SKM-1 (cell line): Measurements from ENCODE around the gene GATA1.
A peak's percentile ranks its signal among the peaks of the same experiment; 100 is the strongest.

ENCODE experiments used
- DNase-seq: peaks from one replicate; lab custom pipeline; 2025; ENCODE audit not compliant: unreplicated experiment; lab: John Stamatoyannopoulos, UW

GATA1 gene

DNA sequence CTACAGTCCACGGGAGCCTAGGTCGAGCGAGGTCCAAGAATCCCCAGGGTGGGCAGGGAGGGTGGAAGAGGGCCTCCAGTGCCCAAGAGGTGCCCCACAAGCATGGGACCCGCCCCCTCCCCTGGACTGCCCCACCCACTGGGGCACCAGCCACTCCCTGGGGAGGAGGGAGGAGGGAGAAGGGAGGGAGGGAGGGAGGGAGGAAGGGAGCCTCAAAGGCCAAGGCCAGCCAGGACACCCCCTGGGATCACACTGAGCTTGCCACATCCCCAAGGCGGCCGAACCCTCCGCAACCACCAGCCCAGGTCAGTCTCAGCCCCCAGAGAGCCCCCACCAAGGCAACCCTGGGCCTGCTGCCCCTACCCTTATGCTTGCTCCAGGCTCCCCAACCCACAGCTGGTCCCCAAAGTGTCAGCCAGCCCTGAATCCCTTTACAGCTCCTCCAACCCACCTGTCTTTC lies at the start of gene GATA1:
TSS of gene GATA1 (plus strand) at position 250 of the 460 bp plus-strand sequence. CDS start 4,520 bp downstream, outside the sequence.
- no peak for DNase-seq

DNA sequence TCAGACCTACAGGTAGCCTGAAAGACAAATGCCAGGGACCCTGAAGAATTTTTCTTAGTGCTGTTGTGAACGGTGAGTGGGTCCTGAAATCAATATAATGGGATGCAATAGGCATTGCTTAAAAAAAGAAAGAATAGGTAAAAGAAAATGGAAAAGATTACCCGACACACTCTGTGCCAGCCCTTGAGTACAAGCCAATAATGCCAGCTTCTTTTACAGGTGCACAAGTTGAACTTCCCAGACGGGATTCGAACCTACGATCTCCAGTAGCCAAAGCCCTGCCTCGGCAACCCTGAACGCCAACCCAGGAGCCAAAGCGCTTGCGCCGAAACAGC lies 49.5 kb upstream of the GATA1 start:
- DNase-seq: no peak

- peak; percentile 83 for DNase-seq
These were observed 49.0 kb upstream of the GATA1 start for GRCh38 chrX:48737213-48737938.

- no peak for DNase-seq
These were observed 48.5 kb upstream of the GATA1 start for GRCh38 chrX:48737940-48738339.

DNA sequence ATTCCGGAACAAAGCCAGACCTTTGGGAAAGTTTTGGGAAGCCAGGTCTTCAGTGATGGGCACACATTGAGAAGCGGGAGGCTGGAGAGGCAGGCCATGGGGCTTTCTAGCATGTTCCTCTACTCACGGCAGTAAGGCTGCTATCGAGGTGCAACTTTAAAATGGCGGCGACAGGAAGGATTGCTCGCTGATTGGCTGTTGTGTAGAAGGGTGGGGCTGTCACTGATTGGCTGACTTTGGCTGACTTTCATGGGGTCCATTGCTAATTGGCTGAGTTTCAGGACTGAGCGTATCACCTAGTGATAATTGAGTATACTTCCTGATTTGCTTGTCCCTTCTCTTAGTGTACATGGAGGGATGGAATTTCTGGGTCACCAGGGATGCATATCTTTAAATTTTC lies 44.6 kb upstream of the GATA1 start:
- DNase-seq: no peak

DNA sequence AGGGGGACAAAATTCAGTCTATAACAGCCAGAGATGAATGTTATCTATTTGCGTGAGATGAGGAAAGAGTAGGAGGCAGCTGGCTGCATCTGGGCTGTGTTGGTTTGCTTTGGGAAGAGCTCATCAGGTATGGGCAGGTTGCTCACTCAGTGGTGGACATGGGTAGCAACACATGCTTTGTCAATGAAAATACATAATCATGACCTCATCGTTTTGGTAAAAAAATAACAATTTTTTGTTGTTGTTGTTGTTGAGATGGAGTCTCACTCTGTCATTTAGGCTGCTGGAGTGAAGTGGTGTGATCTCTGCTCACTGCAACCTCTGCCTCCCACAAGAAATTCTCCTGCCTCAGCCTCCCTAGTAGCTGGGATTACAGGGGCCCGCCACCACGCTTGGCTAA lies 41.2 kb upstream of the GATA1 start:
- no peak for DNase-seq

DNA sequence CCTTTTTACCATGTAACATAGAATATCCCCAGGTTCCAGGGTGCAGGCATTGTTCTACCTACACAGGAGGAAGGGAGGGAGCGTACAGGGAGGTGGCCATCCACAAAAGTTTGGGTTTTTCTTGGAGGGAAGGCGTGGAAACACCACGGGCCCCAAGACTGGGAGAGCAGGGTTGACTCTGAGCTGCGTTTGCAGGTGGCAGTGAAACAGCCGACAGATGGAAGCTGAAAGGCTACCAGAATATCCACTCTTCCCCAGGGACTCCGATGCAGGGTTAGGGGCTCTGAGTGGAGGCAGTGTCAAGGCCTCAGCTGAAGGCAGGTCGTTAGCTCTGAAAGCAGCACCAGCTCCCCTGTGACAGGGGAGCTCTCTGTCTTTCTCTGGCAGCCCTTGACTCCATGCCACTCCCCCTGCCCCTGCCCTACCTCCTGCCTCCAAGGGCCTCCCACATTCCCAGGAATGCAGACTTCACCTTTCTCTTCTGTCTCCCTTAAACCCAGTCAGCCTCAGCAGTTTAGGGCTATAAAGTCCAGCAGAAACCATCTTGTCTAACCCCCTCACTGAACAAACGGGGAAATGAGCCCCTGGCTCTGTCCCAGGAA lies 38.9 kb upstream of the GATA1 start:
- no peak for DNase-seq

DNA sequence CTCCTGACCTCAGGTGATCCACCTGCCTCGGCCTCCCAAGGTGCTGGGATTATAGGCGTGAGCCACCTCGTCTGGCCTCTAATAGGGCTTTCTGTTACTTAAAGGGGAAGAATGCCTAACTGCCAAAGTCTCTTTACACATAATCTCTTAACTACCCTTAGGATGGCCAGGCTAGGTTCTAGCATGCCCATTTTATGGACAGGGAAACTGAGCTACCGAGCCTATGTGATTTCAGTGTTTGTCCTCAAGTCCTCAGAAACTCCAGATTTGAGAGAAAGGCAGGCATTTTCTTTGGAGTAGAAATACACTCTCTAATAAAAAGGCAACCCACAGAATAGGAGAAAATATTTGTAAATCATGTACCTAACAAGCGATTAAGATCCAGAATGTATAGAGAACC lies 37.2 kb upstream of the GATA1 start:
- DNase-seq: no peak

GRCh38 chrX:48751343-48751742 lies 35.0 kb upstream of the GATA1 start:
- DNase-seq: no peak

GRCh38 chrX:48752498-48752897 lies 33.9 kb upstream of the GATA1 start:
- DNase-seq: no peak

- DNase-seq: no peak
These were observed 32.6 kb upstream of the GATA1 start for GRCh38 chrX:48753708-48754228.

GRCh38 chrX:48754238-48754637 lies 32.2 kb upstream of the GATA1 start:
- no peak for DNase-seq

DNA sequence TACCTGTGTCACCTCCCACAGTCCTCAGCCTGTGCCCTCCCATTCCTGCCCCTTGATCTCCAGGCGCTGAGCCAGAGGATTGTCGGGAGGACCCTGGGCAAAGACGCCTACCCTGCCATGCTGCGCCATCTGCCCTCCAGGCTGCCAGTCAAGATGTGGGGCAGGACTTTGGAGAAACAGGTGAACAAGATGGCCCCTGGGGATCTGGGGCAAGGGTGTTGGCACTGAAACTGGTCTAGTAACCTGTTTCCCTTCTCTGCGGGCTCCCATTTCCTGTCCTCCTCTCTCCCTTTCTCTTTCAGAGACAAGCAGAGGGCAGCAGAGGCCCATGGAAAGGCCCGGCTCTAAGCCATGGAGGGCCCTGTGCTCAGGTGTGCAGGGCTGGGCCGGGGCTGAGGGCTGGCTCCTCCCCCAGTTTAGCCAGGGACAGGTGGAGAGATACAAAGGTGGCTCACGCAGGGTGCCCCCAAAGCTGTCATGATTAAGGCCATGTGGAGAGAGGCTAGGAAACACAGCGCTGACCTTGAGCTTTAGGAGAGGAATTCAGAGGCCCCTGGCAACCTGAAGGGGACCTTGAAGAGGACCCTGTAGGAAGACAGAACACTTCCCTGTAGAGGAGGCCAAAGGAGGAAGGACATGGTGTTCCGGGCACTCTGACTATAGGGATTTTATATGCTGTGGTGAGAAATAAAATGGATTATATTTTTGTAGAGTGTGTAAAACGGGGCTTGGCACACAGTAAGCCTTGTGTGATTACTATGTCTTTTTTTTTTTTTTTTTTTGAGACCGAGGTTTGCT lies 24.5 kb upstream of the GATA1 start, which contains the start of gene GLOD5:
TSS of gene GLOD5 (plus strand) at position 74 of the 798 bp plus-strand sequence. CDS start at position 118, 44 bp downstream.
- DNase-seq: no peak

- no peak for DNase-seq
These were observed 17.2 kb upstream of the GATA1 start for GRCh38 chrX:48769230-48769629.

GRCh38 chrX:48770296-48770695 lies 16.1 kb upstream of the GATA1 start:
- no peak for DNase-seq

DNA sequence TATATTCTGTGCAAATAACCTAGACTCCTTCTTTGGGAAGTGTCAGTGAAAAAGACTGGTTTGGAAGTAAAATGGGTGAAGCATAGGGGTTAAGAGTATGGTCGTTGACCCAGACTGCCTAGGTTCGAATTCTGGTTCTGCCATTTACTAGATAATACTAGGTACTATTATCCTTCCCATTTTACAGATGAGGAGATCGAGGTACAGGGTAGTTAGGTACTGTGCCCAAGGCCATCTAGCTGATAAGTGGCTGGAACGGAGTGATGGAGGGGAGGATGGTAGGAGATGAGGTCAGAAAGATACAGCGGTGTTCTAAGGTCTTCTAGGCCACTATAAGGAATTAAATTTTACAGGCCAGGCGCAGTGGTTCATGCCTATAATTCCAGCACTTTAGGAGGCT lies 13.8 kb upstream of the GATA1 start:
- no peak for DNase-seq

DNA sequence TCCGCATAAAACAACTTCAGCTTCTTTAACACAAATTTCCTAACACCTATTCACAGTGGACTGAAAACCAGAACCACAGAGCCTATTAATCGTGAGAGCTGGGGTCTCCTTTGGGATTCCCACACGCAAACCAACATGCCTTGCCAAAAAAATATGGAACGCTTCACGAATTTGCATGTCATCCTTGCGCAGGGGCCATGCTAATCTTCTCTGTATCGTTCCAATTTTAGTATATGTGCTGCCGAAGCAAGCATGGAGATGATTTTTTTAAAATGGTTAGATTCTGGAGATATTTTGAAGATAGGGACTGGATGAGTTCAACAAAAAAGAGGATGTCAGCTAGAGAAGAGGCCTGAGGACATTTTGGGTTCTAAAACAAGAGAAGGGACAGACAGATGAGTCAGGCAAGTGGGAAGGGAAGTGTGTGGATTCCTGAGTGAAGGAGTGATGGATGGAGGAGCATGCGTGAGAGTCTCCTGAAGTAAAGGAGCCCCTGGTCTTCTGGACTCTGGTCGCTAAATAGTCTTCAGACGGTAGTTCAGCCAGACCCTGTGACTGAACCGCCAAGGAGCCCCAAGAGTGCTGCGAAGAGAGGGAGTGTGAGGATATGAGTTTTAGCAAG lies 9.5 kb upstream of the GATA1 start:
- DNase-seq: no peak

DNA sequence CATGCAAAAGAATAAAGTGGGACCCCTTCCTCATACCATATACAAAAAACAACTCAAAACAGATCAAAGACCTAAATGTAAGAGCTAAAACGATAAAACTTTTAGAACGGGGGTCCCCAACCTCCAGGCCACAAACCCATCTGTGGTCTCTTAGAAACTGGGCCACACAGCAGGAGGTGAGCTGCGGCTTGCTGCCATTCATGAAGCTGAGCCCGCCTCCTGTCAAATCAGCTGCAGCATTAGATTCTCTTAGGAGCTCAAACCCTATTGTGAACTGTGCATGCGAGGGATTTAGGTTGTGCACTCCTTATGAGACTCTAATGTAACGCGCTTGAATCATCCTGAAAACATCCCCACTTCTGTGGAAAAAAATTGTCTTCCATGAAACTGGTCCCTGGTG lies 7.0 kb upstream of the GATA1 start:
- no peak for DNase-seq

DNA sequence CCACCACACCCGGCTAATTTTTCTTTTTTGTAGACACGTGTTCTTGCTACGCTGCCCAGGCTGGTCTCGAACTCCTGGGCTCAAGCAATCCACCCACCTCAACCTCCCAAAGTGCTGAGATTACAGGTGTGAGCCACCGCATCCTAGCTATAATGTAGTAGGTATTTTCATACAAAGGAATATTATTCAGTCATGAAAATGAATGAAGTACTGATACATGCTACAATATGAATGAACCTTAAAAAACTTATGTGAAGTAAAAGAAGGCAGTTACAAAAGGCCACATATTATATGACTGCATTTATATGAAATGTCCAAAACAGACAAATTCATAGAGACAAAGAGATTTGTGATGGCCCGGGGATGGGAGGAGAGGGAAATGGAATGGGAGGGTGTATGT lies 4.7 kb upstream of the GATA1 start:
- DNase-seq: no peak

GRCh38 chrX:48782216-48782615 lies 4.2 kb upstream of the GATA1 start:
- no peak for DNase-seq

DNA sequence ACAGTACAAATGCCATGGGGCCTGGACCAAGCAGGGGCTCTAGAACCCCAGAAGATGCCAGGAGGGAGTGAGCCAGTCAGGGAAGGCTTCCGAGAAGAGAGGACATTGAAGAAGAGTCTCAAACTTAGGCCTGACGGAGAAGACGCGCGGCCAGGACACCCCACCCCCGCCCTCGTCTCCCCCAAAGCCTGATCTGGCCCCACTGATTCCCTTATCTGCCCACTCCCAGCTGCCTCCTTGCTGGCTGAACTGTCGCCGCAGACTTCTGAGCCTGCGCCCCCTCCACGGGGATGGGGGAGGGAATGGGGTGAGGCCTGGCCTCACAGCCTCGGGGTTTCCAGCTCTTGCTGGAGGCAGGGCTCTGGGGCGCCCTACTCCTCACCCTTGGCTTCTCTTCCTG lies 3.6 kb upstream of the GATA1 start:
- DNase-seq: no peak
